ENCODE data around the gene BORCS5.

The BORCS5 gene

DNA sequence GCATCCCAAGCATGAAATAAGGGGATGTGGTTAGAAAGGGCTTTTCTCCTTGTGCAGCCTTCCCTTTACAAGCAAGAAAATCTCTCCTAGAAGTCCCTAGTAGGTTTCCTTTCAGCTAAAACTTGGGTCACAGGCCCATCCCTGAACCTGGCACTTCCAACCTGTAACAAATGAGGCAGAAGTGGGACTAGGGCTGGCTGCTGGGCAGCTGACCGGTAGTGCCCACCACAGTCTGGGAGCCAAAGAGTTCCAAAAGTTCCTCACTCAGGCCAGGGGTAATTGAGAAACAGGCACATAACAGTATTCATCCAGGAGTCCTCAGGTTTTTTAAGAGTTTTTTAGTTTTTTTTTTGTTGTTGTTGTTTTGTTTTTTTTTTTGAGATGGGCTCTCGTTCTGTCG is 30.6 kb upstream of the BORCS5 start:
- H3K4me1 ChIP-seq, result no peaks in the 10 kb centered on the region
- H3K27me3 ChIP-seq, result no peaks in the 10 kb centered on the region
- intact Hi-C loops (cut with DNase I; ENCODE audit: low total_unique reads), result loop anchor here (5.0 kb wide), 1 partner anchor 244 kb away; no protein-coding TSS in a partner anchor
- peaks cover 0 to 12% (median 7%) of the 10 kb centered on the region in 3 donors for H3K36me3 ChIP-seq
- no peak for DNase-seq
- H3K9me3 ChIP-seq, result no peaks in the 10 kb centered on the region
- no peak overlapping the region for H3K27ac ChIP-seq
- H3K4me3 ChIP-seq, result no peak overlapping the region
- TF ChIP-seq, protein P1, sequence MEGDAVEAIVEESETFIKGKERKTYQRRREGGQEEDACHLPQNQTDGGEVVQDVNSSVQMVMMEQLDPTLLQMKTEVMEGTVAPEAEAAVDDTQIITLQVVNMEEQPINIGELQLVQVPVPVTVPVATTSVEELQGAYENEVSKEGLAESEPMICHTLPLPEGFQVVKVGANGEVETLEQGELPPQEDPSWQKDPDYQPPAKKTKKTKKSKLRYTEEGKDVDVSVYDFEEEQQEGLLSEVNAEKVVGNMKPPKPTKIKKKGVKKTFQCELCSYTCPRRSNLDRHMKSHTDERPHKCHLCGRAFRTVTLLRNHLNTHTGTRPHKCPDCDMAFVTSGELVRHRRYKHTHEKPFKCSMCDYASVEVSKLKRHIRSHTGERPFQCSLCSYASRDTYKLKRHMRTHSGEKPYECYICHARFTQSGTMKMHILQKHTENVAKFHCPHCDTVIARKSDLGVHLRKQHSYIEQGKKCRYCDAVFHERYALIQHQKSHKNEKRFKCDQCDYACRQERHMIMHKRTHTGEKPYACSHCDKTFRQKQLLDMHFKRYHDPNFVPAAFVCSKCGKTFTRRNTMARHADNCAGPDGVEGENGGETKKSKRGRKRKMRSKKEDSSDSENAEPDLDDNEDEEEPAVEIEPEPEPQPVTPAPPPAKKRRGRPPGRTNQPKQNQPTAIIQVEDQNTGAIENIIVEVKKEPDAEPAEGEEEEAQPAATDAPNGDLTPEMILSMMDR (IDR thresholded peaks at IDR 0.05), result no peak

DNA sequence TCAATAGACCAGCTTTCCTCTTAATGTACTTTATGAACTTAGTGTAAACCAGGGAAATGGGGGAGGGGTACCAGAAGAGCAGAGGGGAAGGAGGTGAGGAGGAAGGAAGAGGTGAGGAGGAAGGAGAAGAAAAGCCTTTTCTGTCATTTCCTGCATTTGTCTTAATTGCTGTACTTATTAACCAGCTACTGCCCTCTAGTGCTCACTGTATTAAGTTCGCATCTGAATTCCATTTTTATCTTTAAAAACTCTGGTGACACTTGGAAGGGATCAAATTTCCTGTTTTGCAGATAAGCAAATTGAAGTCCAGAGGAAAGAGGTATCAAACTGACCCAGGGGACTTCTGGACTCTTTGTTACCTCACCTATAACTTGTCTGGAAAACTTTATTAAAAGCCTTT is 29.1 kb upstream of the BORCS5 start:
- TF ChIP-seq, protein P1 (IDR thresholded peaks at IDR 0.05), result peak; percentile 69 to 74
- intact Hi-C loops (cut with DNase I; ENCODE audit: low total_unique reads), result loop anchor here (5.0 kb wide), 1 partner anchor 246 kb away; no protein-coding TSS in a partner anchor
- no peak for DNase-seq

DNA sequence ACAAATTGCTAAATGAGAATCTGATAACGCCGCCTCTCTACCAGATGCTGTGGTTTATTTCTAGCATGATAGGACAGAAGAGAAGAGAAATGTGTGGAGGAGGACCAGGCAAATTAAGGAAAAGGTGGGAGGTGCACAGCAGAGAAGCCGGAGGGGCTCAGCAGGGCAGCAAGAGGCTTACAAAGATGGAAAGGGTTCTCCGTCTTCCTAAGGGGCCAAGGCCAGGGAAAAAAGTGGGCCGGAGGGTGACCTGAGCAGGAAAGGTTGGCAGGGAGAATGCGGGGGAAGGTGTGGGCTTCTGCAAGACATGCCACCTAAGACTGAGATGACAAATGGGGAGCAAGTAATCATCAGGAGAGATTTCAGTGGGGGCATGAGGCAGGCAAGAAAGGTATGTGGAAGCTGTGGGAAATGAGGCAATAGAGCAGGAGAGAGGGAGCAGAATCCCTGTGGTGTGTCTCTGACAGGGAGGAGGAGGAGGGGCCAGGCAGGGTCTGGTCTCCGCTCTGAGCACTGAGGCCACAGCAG is 25.6 kb upstream of the BORCS5 start:
- no peaks in the 10 kb centered on the region for H3K9me3 ChIP-seq
- TF ChIP-seq, protein P1 (IDR thresholded peaks at IDR 0.05), result no peak
- H3K4me3 ChIP-seq, result no peak overlapping the region
- H3K36me3 ChIP-seq, result peaks cover 0 to 12% (median 7%) of the 10 kb centered on the region in 3 donors
- H3K27me3 ChIP-seq, result no peaks in the 10 kb centered on the region
- intact Hi-C loops (cut with DNase I; ENCODE audit: low total_unique reads), result no loop called here
- DNase-seq, result no peak
- no peak overlapping the region for H3K27ac ChIP-seq
- peaks cover 0 to 18% (median 12%) of the 10 kb centered on the region in 4 donors for H3K4me1 ChIP-seq

More for the DNA sequence above, 29.1 kb upstream of the BORCS5 start:
- Histone ChIP-seq H3K36me3 (peaks cover 0 to 12% (median 7%) of the 10 kb centered on the region in 3 donors), H3K4me1 (no peaks in the 10 kb centered on the region), H3K9me3 (no peaks in the 10 kb centered on the region), H3K27me3 (no peaks in the 10 kb centered on the region), H3K27ac (no peak overlapping the region), H3K4me3 (no peak overlapping the region)

DNA sequence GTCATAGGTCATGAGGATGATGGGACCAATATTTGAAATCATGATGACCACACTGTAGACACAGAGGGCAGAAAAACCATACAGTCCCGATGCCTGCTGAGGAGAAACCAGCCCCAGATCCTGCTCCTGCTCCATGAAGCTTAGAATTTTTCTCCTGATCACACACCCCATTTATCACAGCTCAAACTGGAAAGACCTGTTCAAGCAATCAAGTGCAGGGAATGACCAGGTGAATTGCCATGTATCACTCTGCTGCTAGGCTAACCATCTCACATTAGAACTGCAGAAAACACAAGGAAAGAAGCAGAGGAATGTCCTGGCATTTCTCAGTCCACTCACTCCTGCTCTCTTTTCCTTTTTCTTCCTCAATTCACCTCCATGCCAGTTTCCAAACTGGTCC is 25.0 kb upstream of the BORCS5 start:
- no peak overlapping the region for H3K27ac ChIP-seq
- no peak overlapping the region for H3K4me3 ChIP-seq
- no peak for DNase-seq
- intact Hi-C loops (cut with DNase I; ENCODE audit: low total_unique reads), result no loop called here
- peaks cover 0 to 18% (median 12%) of the 10 kb centered on the region in 4 donors for H3K4me1 ChIP-seq
- TF ChIP-seq, protein P1 (IDR thresholded peaks at IDR 0.05), result no peak
- H3K27me3 ChIP-seq, result no peaks in the 10 kb centered on the region
- peaks cover 0 to 12% (median 7%) of the 10 kb centered on the region in 3 donors for H3K36me3 ChIP-seq
- no peaks in the 10 kb centered on the region for H3K9me3 ChIP-seq

DNA sequence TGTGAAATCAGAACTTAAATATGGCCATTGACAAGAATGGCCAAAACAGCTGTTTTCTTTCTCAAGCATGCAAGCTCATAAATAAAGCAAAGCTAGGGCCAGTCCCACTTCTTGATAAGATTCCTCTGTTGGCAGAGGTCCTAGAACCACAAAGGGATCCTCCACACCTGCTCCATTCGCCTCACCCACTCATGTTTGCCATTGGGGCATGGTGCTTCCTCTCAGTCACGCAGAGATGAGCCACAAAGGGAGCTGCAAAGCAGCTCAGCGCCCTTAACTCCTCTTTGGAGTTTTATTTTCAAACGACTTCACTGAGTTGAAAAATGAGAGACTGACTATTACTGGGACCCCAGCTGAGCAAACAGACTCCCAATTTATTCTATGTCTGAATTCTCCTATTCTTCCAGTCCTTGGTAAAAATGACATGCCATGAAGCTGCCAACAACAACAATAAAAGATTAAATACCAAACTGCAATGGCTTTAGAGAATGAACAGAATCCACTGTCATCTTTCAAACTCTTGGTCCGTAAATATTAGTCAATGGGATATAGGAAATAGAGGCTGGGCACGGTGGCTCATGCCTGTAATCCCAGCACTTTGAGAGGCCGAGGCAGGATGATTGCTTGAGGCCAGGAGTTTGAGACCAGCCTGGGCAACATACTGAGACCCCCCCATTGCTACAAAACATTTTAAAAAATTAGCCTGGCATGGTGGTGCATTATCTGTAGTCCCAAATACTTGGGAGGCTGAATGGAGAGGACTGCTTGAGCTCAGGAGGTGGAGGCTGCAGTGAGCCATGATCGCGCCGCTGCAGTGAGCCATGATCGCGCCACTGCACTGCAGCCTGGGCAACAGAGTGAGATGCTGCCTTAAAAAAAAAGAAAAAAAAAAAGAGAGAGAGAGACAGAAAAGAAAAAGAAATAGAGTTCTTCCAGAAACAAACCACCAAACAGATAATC is 23.2 kb upstream of the BORCS5 start:
- Histone ChIP-seq H3K36me3 (peaks cover 0 to 16% (median 12%) of the 10 kb centered on the region in 3 donors), H3K4me3 (no peak overlapping the region), H3K9me3 (no peaks in the 10 kb centered on the region), H3K27ac (peak overlapping the region in 1 of 2 donors; percentile 2), H3K27me3 (no peaks in the 10 kb centered on the region), H3K4me1 (peaks cover 0 to 19% (median 12%) of the 10 kb centered on the region in 4 donors)
- intact Hi-C loops (cut with DNase I; ENCODE audit: low total_unique reads), result no loop called here
- TF ChIP-seq, protein P1 (IDR thresholded peaks at IDR 0.05), result no peak
- DNase-seq, result no peak

Data from tibial artery (tissue), 4 donors.